VCaP (cell line): ENCODE measurements around the gene EML4.

Source experiments
- H3K27ac ChIP-seq: fragments of 450-650 bp; 2 replicates; pipeline ENCODE4 v1.5.1; 2017
- TF ChIP-seq, protein P1 (sequence below): fragments of 450-650 bp; conservative IDR thresholded peaks from 2 replicates; pipeline ENCODE4 v1.5.1; 2017; ENCODE audit warnings: mild to moderate bottlenecking, moderate library complexity

EML4 gene

DNA sequence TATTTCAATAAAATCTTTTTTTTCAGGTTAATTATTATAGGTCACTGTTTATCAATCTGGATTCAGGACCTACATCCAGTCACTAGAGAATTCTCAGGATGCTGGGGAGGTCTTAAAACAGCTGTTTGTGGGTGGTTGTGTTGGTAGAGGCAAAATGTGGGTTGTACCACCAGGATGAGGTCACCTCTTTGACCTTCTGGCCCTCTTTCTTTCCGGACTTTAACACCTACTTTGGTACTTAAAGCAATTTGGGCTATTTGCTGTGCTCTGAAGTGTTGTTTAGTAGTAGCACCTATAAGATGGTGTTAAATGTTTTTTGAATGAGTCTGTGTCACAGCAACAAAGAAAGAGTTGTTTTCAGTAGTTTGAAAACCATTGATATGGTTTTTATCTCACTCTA is 14.6 kb downstream of the EML4 start:
- peak overlapping the region; percentile 78 for H3K27ac ChIP-seq
- TF ChIP-seq, protein P1, sequence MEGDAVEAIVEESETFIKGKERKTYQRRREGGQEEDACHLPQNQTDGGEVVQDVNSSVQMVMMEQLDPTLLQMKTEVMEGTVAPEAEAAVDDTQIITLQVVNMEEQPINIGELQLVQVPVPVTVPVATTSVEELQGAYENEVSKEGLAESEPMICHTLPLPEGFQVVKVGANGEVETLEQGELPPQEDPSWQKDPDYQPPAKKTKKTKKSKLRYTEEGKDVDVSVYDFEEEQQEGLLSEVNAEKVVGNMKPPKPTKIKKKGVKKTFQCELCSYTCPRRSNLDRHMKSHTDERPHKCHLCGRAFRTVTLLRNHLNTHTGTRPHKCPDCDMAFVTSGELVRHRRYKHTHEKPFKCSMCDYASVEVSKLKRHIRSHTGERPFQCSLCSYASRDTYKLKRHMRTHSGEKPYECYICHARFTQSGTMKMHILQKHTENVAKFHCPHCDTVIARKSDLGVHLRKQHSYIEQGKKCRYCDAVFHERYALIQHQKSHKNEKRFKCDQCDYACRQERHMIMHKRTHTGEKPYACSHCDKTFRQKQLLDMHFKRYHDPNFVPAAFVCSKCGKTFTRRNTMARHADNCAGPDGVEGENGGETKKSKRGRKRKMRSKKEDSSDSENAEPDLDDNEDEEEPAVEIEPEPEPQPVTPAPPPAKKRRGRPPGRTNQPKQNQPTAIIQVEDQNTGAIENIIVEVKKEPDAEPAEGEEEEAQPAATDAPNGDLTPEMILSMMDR: no peak

DNA sequence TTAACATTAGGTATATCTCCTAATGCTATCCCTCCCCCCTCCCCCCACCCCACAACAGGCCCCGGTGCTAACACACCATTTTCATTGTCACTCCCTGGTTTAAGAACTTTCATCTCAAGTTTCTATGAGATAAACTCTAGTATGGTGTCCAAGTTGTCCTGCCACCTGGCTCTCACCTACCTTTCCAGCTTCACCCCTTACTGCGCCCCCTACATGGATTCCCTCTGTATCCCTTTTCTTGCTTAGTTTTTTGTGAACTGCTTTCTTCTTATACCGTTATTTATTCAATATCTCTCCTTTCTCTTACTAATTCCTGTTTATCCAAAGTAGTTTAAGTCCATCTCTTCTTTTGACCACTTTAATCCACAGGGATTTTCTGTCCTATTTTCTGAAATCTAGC is 15.2 kb downstream of the EML4 start:
- H3K27ac ChIP-seq: peak overlapping the region; percentile 78
- TF ChIP-seq, protein P1: no peak

DNA sequence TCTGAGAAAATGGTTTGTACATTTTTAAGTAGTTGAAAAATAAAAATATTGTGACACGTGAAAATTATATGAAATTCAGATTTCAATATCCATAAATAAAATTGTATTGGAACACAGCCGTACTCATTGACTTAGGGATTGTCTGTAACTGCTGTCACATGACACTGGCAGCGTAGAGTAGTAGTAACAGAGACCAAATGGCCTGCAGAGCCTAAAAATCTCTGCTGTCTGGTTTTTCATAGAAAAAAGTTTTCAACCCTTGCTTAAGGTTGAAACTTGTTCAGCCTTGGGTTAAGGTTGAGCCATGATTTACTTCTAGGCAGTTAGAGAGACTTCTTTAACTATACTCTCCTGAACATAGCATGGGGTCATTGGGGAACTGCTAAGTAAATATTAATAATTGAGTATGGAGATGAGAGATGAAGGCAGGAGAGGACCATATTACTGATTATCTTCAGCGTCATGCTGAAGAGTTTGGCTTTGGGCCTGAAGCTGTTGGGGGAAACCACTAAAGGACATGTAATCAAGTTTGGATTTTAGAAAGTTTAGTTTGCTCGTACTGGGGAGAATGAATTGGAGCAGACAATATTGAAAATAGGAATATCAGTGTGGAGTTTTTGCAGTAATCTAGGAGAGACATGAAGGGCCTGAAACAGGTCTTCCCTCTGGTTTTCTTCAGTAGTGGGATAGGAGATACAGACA is 16.2 kb downstream of the EML4 start:
- peak overlapping the region; percentile 78; the same call in 1 of the 2 replicates for H3K27ac ChIP-seq
- TF ChIP-seq, protein P1: no peak

DNA sequence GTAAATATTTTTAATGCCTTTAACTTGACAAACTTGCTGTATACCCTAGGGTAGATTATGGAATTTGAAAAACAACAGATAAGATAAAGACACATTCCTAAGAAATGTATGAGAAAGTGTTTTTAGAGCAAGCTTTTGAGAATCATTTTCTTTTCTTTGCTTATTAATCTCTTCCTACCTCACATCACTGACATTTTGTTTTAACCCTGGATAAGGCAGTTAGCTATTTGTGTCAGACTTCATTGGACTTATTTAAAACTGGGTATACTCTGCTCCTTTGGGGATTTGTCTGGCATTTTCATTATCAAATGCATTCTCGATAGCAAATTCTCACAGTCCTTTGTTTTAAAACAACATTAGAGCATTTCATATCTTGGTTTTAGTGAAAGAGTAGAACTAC is 17.2 kb downstream of the EML4 start:
- H3K27ac ChIP-seq: no peak overlapping the region
- TF ChIP-seq, protein P1: no peak

DNA sequence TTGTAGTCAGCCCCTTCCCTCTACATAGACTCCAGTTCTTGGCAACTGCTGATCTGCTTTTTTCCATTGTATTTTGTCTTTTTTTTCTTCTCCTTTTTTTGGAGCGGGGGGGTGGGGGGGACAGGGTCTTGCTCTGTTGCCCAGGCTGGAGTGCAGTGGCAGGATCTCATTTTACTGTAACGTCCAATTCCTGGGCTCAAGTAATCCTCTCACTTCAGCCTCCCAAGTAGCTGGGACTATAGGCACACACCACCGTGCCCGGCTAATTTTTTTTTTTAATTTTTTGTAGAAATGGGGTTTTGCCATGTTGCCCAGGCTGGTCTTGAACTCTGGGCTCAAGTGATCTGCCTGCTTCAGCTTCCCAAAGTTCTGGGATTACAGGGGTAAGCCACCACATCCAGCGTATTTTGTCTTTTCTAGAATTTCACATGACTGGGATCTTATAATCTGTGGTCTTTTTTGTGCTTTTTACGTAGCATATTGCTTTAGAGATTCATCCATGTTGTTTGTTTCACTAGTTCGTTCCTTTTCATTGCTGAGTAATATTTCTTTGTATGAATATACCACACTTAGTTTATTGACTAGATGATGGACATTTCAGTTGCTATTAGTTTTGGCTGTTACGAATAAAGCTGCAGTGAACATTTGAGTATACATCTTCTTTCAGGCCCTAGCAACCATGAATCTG is 17.9 kb downstream of the EML4 start:
- TF ChIP-seq, protein P1: no peak
- no peak overlapping the region for H3K27ac ChIP-seq

DNA sequence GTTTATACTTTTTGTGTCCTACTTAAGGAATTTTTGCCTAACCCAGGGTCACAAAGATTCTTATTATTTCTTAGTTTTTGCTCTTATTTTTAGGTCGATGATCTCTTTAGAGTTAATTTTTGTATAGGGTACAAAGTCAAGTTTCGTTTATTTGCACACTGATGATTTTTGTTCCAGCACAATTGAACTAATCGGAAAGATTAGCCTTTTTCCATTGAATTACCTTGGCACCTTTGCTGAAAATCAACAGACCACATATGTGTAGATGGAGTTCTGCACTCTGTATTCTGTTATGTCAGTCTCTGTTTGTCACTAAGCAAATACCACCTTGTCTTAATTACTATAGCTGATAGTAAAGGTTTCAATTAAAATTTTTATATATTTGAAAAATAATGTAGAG is 18.7 kb downstream of the EML4 start:
- TF ChIP-seq, protein P1: no peak
- no peak overlapping the region for H3K27ac ChIP-seq

DNA sequence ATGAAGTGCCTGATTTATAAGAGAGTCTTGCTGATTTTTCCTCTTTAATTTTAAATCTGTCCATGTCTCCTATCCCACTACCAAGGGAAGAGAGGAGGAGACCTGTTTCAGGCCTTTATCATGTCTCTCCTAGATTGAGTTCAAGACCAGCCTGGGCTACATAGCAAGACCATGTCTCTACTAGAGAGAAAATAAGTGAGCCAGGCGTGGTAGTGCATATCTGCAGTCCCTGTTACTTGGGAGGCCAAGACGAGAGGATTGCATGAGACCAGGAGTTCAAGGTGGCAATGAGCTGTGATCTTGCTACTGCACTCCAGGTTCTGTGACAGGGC is 20.0 kb downstream of the EML4 start:
- TF ChIP-seq, protein P1: no peak
- no peak overlapping the region for H3K27ac ChIP-seq
